HEK293 (cell line): Measurements from ENCODE around the gene RASL10A.

Experiments used
- PRDM2 ChIP-seq: fragments of 450-650 bp; formaldehyde crosslinking; IDR thresholded peaks from 2 replicates; pipeline ENCODE4 v1.5.1; 2016; ENCODE audit warnings: missing biosample characterization, missing genetic modification characterization, borderline replicate concordance
- SCRT2 ChIP-seq: fragments of 450-650 bp; formaldehyde crosslinking; IDR thresholded peaks from 2 replicates; pipeline ENCODE4 v1.5.1; 2016; ENCODE audit warnings: missing biosample characterization, missing genetic modification characterization
- ZBTB10 ChIP-seq: fragments of 450-650 bp; formaldehyde crosslinking; IDR thresholded peaks from 2 replicates; pipeline ENCODE4 v1.5.1; 2016; ENCODE audit warnings: missing biosample characterization, missing genetic modification characterization
- ZFP37 ChIP-seq: fragments of 450-650 bp; formaldehyde crosslinking; IDR thresholded peaks from 2 replicates; pipeline ENCODE4 v1.5.1; 2016; ENCODE audit warnings: missing biosample characterization, missing genetic modification characterization
- ZNF18 ChIP-seq: fragments of 450-650 bp; formaldehyde crosslinking; IDR thresholded peaks from 2 replicates; pipeline ENCODE4 v1.5.1; 2016; ENCODE audit warnings: missing biosample characterization, missing genetic modification characterization
- ZNF184 ChIP-seq: fragments of 450-650 bp; IDR thresholded peaks from 2 replicates; pipeline ENCODE4 v1.5.1; 2018; ENCODE audit warnings: missing biosample characterization, mild to moderate bottlenecking, missing genetic modification characterization
- ZNF214 ChIP-seq: fragments of 450-650 bp; formaldehyde crosslinking; IDR thresholded peaks from 2 replicates; pipeline ENCODE4 v1.5.1; 2017; ENCODE audit warnings: missing biosample characterization, mild to moderate bottlenecking, missing genetic modification characterization, borderline replicate concordance
- ZNF394 ChIP-seq: fragments of 450-650 bp; formaldehyde crosslinking; IDR thresholded peaks from 2 replicates; pipeline ENCODE4 v1.5.1; 2016; ENCODE audit warnings: missing biosample characterization, missing genetic modification characterization, mild to moderate bottlenecking, moderate library complexity, borderline replicate concordance
- ZNF514 ChIP-seq: fragments of 450-650 bp; formaldehyde crosslinking; IDR thresholded peaks from 2 replicates; pipeline ENCODE4 v1.5.1; 2016; ENCODE audit warnings: missing biosample characterization, missing genetic modification characterization
- ZNF518A ChIP-seq: fragments of 450-650 bp; formaldehyde crosslinking; conservative IDR thresholded peaks from 2 replicates; pipeline ENCODE4 v1.5.1; 2016; ENCODE audit warnings: low read depth, missing biosample characterization, missing genetic modification characterization
- ZNF521 ChIP-seq: fragments of 450-650 bp; formaldehyde crosslinking; IDR thresholded peaks from 2 replicates; pipeline ENCODE4 v1.5.1; 2017; ENCODE audit warnings: missing biosample characterization, mild to moderate bottlenecking, missing genetic modification characterization
- ZNF629 ChIP-seq: fragments of 450-650 bp; formaldehyde crosslinking; IDR thresholded peaks from 2 replicates; pipeline ENCODE4 v1.5.1; 2017; ENCODE audit warnings: missing biosample characterization, missing genetic modification characterization
- ZNF777 ChIP-seq: fragments of 450-650 bp; formaldehyde crosslinking; IDR thresholded peaks from 2 replicates; pipeline ENCODE4 v1.5.1; 2017; ENCODE audit warnings: missing biosample characterization, missing genetic modification characterization, borderline replicate concordance
- ZSCAN30 ChIP-seq: fragments of 450-650 bp; IDR thresholded peaks from 2 replicates; pipeline ENCODE4 v1.5.1; 2018; ENCODE audit warnings: missing biosample characterization, mild to moderate bottlenecking, missing genetic modification characterization, moderate library complexity
- TF ChIP-seq, protein P1 (sequence below): fragments of 450-650 bp; formaldehyde crosslinking; IDR thresholded peaks from 2 replicates; pipeline ENCODE4 v1.5.1; 2016; ENCODE audit warnings: missing biosample characterization, missing genetic modification characterization, borderline replicate concordance
- TF ChIP-seq, protein P2 (sequence below): fragments of 450-650 bp; formaldehyde crosslinking; IDR thresholded peaks from 2 replicates; pipeline ENCODE4 v1.5.1; 2016; ENCODE audit warnings: missing biosample characterization, missing genetic modification characterization, low read depth

Gene RASL10A

DNA sequence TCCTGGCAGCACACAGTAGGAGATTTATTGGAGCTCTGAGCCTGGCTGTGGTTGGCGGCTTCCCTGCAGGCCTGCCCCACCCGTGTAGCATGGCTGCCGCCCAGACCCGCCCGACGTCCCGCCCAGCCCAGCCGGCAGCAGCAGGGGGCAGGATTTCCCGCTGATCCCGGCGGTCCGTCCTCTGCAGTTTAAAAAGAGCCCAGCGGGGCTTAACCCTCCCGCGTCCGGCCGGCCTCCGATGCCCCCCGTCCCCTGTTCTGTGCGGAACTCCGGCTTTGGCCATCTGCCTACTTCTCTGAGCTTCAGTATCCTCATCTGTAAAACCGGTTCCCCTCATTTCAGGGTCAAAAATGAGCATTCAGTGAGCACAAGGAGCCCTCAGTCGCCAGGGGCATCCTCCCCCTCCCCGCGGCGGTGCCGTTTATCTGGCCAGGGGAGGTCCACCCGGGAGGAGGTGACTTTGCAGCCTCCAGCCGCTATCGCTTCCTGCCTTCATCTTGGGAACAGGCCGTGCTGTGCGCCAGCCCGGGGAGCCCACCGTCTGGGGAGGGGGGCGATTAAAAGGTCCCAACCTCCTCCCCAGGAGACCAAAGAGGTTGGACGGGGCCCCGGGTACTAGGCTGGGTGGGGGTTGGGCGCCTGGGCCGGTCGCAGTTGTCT lies 9.2 kb downstream of the RASL10A start, which contains the start of gene GAS2L1 (continued):
- no peak for TF ChIP-seq ZNF18 (tag by site-specific recombination)
- TF ChIP-seq, protein P1, sequence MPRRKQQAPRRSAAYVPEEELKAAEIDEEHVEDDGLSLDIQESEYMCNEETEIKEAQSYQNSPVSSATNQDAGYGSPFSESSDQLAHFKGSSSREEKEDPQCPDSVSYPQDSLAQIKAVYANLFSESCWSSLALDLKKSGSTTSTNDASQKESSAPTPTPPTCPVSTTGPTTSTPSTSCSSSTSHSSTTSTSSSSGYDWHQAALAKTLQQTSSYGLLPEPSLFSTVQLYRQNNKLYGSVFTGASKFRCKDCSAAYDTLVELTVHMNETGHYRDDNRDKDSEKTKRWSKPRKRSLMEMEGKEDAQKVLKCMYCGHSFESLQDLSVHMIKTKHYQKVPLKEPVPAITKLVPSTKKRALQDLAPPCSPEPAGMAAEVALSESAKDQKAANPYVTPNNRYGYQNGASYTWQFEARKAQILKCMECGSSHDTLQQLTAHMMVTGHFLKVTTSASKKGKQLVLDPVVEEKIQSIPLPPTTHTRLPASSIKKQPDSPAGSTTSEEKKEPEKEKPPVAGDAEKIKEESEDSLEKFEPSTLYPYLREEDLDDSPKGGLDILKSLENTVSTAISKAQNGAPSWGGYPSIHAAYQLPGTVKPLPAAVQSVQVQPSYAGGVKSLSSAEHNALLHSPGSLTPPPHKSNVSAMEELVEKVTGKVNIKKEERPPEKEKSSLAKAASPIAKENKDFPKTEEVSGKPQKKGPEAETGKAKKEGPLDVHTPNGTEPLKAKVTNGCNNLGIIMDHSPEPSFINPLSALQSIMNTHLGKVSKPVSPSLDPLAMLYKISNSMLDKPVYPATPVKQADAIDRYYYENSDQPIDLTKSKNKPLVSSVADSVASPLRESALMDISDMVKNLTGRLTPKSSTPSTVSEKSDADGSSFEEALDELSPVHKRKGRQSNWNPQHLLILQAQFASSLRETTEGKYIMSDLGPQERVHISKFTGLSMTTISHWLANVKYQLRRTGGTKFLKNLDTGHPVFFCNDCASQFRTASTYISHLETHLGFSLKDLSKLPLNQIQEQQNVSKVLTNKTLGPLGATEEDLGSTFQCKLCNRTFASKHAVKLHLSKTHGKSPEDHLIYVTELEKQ (tag by site-specific recombination) = peak; percentile 50; the same call in 1 of the 2 replicates
- no peak for TF ChIP-seq ZNF518A (tag by site-specific recombination)
- no peak for TF ChIP-seq ZNF214 (tag by site-specific recombination)
- TF ChIP-seq SCRT2 (tag by site-specific recombination) = no peak
- peak; percentile 61; the same call in 1 of the 2 replicates for TF ChIP-seq ZNF394
- TF ChIP-seq, protein P2, sequence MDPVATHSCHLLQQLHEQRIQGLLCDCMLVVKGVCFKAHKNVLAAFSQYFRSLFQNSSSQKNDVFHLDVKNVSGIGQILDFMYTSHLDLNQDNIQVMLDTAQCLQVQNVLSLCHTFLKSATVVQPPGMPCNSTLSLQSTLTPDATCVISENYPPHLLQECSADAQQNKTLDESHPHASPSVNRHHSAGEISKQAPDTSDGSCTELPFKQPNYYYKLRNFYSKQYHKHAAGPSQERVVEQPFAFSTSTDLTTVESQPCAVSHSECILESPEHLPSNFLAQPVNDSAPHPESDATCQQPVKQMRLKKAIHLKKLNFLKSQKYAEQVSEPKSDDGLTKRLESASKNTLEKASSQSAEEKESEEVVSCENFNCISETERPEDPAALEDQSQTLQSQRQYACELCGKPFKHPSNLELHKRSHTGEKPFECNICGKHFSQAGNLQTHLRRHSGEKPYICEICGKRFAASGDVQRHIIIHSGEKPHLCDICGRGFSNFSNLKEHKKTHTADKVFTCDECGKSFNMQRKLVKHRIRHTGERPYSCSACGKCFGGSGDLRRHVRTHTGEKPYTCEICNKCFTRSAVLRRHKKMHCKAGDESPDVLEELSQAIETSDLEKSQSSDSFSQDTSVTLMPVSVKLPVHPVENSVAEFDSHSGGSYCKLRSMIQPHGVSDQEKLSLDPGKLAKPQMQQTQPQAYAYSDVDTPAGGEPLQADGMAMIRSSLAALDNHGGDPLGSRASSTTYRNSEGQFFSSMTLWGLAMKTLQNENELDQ (tag by site-specific recombination) = no peak
- no peak for TF ChIP-seq ZFP37 (tag by site-specific recombination)
- TF ChIP-seq PRDM2 (tag by site-specific recombination) = no peak
- TF ChIP-seq ZSCAN30 (tag by site-specific recombination) = peak; percentile 87
- no peak; the same call in 1 of the 2 replicates for TF ChIP-seq ZBTB10 (tag by site-specific recombination)
- 0 out of 2 replicates have a peak, but pooled peaks have one; percentile 56 for TF ChIP-seq ZNF777 (tag by site-specific recombination)
- no peak for TF ChIP-seq ZNF184
- no peak for TF ChIP-seq ZNF521 (tag by site-specific recombination)
- peak; percentile 53; the same call in 1 of the 2 replicates for TF ChIP-seq ZNF629 (tag by site-specific recombination)
- TF ChIP-seq ZNF514 (tag by site-specific recombination) = no peak
